ENCODE results near the gene TMEM215.

Gene TMEM215

DNA sequence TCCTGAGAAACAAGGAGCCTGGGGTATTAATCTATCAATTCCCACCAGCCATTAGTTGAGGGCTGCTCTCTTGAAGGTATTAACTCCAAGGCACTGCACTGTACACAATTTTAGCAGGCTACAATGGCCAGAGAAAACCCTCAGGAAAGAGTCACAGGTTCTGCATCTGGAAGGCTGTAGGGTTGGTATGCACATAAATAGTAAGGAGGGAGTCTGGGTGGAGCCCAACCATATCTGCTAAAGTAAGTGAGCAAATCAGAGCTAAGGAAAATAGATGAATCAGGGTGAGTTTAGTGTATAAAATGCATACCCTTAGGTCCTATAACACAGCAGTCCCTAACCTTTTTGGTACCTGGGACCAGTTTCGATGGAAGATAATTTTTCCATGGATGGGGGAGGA, 18.2 kb downstream of the TMEM215 start:
- H3K4me3 ChIP-seq (replicated peaks in 1 of 2; ENCODE audit: low read depth in 2 of 2, low read length in 2 of 2), result no peak overlapping the region
- TF ChIP-seq, protein P1, sequence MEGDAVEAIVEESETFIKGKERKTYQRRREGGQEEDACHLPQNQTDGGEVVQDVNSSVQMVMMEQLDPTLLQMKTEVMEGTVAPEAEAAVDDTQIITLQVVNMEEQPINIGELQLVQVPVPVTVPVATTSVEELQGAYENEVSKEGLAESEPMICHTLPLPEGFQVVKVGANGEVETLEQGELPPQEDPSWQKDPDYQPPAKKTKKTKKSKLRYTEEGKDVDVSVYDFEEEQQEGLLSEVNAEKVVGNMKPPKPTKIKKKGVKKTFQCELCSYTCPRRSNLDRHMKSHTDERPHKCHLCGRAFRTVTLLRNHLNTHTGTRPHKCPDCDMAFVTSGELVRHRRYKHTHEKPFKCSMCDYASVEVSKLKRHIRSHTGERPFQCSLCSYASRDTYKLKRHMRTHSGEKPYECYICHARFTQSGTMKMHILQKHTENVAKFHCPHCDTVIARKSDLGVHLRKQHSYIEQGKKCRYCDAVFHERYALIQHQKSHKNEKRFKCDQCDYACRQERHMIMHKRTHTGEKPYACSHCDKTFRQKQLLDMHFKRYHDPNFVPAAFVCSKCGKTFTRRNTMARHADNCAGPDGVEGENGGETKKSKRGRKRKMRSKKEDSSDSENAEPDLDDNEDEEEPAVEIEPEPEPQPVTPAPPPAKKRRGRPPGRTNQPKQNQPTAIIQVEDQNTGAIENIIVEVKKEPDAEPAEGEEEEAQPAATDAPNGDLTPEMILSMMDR (IDR thresholded peaks at IDR 0.05; ENCODE audit: low read depth, low read length), result no peak
- DNase-seq (ENCODE audit: low read depth in 2 of 2), result no peak

DNA sequence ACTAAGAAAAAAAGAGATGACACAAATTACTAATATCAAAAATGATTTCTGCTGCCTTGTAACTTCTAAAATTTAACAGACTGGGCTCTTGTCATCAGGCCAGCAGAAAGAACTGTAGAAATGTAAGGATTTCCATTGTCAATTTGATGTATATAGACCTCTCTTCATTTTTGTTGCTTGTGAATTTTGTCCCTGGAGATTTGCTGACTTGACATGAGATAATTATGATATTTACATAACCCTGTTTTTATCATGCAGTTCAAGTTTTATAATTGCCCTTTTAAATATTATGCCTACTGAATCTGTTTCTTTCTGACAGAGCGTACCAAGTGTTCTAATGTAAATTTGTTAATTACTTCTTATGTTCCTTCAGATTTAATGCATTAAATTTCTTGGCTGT, 23.9 kb downstream of the TMEM215 start:
- TF ChIP-seq, protein P1 (IDR thresholded peaks at IDR 0.05; ENCODE audit: low read depth, low read length), result no peak
- DNase-seq (ENCODE audit: low read depth in 2 of 2), result no peak
- H3K4me3 ChIP-seq (replicated peaks in 1 of 2; ENCODE audit: low read depth in 2 of 2, low read length in 2 of 2), result no peak overlapping the region

DNA sequence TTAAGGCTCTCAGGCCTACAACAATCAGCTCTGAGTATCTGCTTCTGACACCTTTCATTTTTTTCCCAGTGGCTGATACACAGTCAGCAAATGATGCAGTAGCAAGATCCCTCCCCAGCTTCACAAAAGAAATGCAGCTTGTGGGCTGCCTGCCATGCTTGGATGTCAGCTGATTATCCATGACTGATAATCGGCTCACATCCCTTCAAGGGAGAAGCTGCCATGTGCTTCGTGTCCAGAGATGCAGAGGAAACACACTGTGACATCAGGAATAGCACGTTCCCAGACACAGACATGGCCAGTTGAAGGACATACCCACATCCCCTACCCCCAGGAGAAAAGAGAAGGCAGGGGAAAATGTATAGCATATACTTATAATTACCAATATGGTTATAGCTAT, 27.9 kb downstream of the TMEM215 start:
- TF ChIP-seq, protein P1 (IDR thresholded peaks at IDR 0.05; ENCODE audit: low read depth, low read length), result no peak
- no peak overlapping the region for H3K4me3 ChIP-seq (replicated peaks in 1 of 2; ENCODE audit: low read depth in 2 of 2, low read length in 2 of 2)
- no peak for DNase-seq (ENCODE audit: low read depth in 2 of 2)

DNA sequence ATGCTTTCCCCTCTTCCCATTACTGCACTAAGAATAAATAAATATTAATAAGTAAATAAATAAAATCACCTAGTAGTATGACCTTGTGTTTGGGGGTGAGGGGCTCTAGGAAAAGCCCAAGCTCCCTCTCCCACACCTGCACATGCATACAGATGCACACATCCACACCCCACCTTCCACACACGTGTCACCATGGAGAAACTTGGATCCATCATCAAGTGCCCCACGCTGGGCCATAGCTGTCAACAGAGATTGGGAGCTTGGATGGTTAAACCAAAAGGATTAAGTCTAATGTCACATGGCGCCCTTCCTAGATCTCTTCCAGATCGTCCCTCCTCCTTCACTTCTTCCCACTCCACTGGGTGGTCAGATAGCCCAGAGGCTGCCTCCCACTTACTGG, 37.0 kb downstream of the TMEM215 start:
- TF ChIP-seq, protein P1 (IDR thresholded peaks at IDR 0.05; ENCODE audit: low read depth, low read length), result no peak
- DNase-seq (ENCODE audit: low read depth in 2 of 2), result no peak
- H3K4me3 ChIP-seq (replicated peaks in 1 of 2; ENCODE audit: low read depth in 2 of 2, low read length in 2 of 2), result no peak overlapping the region

DNA sequence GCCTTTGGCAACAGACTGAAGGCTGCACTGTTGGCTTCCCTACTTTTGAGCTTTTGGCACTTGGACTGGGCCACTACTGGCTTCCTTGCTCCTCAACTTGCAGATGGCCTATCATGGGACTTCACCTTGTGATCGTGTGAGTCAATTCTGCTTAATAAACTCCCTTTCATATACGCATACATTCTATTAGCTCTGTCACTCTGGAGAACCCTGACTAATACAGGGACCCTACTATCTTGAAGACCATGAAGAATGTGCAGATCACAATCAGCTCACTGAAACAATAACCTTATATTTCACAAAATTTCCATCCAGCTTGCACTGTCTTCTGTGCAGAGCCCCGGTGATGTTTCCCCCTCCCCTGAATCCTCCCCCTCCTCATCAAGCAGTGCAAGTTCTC, 39.8 kb downstream of the TMEM215 start:
- H3K4me3 ChIP-seq (replicated peaks in 1 of 2; ENCODE audit: low read depth in 2 of 2, low read length in 2 of 2), result no peak overlapping the region
- TF ChIP-seq, protein P1 (IDR thresholded peaks at IDR 0.05; ENCODE audit: low read depth, low read length), result no peak
- no peak for DNase-seq (ENCODE audit: low read depth in 2 of 2)

DNA sequence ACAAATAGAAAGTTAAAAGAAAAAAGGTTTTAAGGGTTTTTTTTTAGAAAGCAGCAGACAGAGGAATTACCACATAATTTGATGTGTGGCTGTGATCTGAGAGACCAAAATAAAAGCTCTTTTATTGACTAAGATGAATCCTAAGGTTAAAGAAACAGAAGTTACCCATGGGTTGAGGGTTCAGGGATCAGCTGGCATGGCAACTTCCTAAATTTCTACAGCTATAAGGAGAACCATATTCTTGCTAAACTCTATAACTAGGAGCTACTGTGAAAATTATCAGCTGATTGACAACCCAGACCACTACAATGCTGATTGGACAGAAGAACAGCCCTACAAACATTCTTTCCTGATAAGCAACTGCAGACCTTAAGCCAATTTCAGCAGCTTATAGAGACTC, 40.2 kb downstream of the TMEM215 start:
- H3K4me3 ChIP-seq (replicated peaks in 1 of 2; ENCODE audit: low read depth in 2 of 2, low read length in 2 of 2), result no peak overlapping the region
- TF ChIP-seq, protein P1 (IDR thresholded peaks at IDR 0.05; ENCODE audit: low read depth, low read length), result no peak
- DNase-seq (ENCODE audit: low read depth in 2 of 2), result no peak

DNA sequence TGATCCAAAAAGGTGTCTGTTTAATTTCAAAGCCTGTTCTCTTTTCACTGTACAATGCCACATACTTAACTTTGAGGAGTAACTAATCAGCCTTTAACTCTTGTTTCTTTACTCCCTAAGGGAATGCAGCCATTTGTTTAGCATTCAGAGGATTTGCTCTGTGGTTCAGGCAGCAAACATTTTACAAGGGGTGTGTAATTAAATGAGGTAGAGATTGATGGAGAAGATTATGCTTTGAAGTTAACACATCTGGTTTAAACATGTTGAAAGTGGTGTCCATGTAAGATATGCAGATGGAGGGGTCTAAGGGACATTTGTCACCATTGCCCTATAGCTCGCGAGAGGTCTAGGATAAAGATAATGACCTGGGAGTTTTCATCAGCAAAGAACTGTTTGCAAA, 41.9 kb downstream of the TMEM215 start:
- DNase-seq (ENCODE audit: low read depth in 2 of 2), result no peak
- TF ChIP-seq, protein P1 (IDR thresholded peaks at IDR 0.05; ENCODE audit: low read depth, low read length), result no peak
- no peak overlapping the region for H3K4me3 ChIP-seq (replicated peaks in 1 of 2; ENCODE audit: low read depth in 2 of 2, low read length in 2 of 2)
